Cerebellar nuclear complex (tissue), 1 donor: ENCODE data around the gene CPNE4.
"Not testable (repeated sequence)": the region's sequence is repeated elsewhere in the genome, so short reads cannot be mapped to it uniquely, and the experiment has no call there.

ENCODE experiments used
- DNase-seq, 2 experiments: peaks; one replicate each; lab custom pipeline; 2025; lab: John Stamatoyannopoulos, UW

CPNE4 gene

GRCh38 chr3:132034486-132035464, at the start of gene CPNE4:
Gene CPNE4, minus strand, starts transcription at chr3:132035014.
- DNase-seq = no peak

DNA sequence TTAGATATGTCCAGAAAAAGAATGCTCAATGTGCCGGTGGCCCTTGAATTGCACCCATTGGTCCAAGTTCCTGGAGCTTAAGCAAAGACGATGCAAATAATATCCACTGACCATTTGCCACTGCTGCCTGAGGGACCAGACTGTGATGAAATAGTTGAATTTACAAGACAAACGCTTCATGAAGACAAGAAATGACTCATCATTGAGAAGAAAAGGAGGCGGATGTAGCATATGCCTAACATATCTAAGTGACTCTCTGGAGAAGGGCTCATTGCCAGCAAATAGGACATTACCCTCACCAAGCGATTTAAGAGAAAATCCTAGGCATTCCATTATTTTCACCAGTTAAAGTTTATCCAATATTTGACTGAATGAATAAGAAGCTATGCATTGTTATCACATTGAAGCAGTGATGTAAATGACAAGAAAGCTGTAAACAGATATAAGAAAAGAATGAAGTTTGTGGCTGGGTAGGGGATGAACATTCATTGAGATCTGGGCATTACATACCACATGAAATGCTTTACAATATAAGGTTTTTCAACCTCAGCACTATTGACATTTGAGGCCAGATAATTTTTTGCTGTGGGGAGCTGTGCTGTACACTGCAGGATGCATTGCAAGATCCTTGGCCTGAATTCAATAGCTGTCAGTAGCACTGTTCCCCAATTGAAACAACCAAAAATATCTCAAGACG, 48.9 kb upstream of the CPNE4 start:
- no peak for DNase-seq

- DNase-seq = no peak
Observed at GRCh38 chr3:132083159-132083558, 48.3 kb upstream of the CPNE4 start.

DNA sequence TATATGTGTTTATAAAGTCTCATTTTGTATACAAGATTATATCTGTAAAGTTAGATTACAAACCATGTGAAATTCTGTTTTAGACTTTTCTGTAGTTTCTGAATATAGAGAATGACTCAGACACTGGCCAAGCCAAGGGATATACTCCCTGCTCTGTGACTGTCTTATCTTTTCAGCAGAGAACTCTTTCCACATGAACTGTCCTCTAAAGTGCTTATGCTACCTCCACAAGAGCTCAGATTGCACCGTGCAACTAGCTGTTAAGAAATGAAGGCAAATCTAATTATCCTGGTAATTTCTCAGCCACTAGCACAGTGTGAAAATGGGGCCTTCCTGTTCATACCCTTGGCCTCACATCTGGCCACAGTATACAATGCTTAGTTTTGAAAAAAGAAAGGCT, 44.3 kb upstream of the CPNE4 start:
- DNase-seq = no peak

GRCh38 chr3:132073771-132074170, 39.0 kb upstream of the CPNE4 start:
- DNase-seq = no peak

- DNase-seq = no peak
Observed at GRCh38 chr3:132071043-132071442, 36.2 kb upstream of the CPNE4 start.

GRCh38 chr3:132064114-132064513, 29.3 kb upstream of the CPNE4 start:
- no peak for DNase-seq

- DNase-seq = no peak
Observed at GRCh38 chr3:132062535-132062934, 27.7 kb upstream of the CPNE4 start.

DNA sequence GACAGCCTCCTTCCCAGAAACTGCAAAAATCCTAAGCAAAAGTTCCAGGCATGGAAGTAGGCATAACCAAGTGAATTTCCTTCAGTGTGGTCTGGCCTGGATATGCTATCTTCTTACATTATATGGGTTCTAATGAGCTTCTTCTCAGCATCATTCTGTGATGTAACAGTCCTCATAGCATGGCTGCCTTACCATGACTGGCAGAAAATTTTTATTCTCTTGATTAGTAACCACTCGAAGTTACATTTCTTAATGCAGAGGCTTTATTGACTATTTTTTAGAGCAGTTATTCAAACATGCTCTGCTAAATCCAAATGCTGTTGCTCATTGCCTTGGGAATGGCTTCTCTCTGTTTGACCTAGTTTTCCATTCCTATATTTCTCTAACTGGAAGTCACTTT, 21.1 kb upstream of the CPNE4 start:
- DNase-seq = no peak

DNA sequence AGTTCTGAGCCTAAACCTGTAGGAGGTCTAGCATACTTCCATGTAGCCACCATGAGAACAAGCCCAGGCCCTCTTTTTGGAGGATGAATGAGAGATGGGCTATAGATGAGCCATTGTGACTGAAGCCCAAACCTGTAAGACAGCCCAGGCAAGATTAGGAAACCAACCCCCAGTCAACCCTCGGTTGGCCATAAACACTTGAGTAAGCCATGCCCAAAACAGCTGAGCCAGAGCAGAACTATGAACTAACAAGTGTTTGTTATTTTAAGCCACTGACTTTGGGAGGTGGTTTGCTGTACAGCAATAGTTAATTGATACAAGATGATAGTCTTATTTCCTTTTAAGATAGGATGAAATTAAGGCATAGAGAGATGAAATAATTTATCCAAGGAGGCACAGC, 12.4 kb upstream of the CPNE4 start:
- DNase-seq = no peak

- DNase-seq = not testable (repeated sequence)
Observed at GRCh38 chr3:132044874-132045273, 10.1 kb upstream of the CPNE4 start.

DNA sequence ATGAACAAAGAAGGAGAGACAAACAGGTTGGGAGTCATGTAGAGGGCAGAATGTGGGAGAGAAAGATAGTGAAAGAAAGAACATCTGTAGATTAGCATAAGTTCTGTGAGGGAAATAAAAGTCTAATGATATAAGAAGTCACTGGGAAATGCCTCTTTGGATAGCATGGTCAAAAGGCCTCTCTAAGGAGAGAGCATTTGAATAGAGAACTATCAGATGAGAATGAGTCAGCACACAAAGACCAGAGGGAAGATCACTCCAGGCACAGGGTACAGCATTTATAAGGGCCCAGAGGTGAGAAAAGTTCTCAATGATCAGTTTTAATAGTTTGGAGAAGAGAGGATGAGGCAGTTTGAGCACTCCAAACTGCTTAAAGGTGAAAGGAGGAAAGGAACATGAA, 7.9 kb upstream of the CPNE4 start:
- DNase-seq = no peak

DNA sequence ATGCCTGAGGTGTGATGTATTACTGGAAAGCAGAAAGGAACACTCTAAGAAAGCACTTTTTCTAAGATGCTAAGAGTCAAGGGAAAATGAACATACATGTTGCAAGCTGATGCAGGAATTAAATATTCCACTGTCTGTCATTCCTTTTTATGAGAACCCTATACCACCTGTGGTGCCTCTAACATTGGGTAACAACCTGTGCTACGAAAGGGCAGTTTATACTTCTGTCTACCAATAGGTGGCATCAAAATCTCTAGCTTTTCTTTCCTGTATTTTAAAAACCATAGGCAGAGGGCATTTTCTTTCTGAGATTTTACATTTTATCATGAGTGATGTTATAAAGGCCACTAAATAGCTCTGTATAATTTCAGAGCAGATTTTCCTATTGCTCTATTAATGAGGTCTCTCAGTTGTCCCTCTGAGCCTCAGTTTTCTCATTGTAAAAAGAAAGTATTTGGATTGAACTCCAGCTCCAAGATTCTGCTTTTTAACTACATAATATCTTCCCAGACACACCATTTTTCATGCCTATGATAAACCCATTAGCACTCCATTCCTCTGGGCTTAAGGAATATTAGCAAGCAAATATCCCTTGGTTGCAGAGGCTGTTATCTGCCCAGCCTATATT, 3.5 kb upstream of the CPNE4 start:
- DNase-seq = no peak

DNA sequence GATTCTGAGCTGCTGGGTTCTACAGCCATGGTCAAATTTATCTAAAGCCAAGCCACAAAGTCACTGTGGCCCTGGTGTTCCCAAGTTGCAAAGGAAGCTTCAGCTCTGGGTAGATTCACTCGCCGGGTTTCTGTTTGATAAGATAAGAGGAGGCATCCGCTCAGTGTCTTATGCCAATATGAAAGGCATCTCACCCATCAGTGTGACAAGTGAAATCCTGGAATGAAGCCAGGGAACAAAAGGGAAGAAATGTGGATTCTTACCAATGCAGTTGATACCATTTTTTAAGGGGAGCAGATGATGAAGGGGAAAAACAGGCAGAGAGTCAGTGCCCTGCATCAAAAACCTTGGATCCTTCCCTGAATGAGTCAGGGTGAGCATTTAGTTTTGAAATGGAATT, 2.8 kb upstream of the CPNE4 start:
- DNase-seq = no peak

GRCh38 chr3:132037056-132037455, 2.2 kb upstream of the CPNE4 start:
- no peak for DNase-seq

GRCh38 chr3:132034097-132034485, 723 bp downstream of the CPNE4 start:
- DNase-seq = no peak

- DNase-seq = no peak
Observed at GRCh38 chr3:132033471-132033870, 1.3 kb downstream of the CPNE4 start.

DNA sequence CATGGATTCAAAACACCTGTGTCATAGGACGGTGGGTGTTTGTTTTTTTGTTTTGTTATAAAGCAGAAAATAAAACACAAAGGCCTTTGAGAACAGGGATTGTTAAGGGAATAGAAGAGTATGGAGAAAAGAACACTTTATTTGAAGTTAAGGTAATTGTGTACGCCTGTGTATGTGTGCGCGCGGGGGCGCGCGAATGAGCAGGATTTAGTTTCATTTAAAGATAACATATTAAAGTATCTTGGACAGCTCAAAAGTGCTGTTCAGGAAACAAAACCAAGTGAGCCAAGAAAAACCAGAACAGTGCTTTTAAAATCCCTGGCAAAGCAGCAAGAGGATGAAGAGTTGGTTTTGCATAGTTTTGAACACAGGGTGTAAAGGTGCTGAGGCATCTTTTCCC, 1.9 kb downstream of the CPNE4 start:
- no peak for DNase-seq

GRCh38 chr3:132029182-132029902, 5.5 kb downstream of the CPNE4 start:
- no peak for DNase-seq

DNA sequence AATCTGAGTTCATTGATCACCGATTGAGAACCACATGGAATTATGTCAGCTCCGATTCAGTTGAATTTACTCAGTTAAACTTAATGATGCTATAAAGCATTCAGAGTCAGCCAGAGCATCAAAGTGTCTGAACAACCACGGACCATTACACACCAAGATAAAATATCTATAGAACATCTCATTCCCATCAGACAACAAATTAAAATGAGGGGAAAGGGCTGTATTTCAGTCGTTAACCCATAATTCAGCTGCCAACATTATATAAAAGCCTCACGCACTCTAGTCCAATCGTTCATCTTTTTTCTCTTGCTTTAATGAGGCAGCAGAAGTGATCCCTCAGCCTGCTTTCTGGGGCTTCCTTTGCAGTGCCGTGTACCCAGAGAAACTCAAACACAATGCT, 11.9 kb downstream of the CPNE4 start:
- DNase-seq = no peak

DNA sequence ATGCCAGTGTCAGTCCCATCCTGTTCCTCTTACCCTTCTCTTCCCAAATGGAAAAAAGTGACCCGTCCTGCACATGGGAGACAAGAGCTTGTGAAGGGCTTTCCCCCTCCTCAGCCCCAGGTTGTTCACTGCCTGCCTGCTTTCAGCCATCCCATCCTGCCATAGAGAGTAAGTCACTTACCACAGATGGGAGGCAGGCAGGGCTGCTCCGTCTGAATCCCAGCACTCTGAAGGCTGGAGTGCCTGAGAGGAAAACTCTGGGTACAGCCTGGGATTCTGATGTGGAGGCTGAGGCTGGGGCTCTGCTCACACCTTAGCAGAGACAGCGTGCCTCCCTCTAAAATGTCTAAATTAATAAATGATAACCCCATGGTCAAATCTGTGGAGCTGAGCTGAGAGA, 14.8 kb downstream of the CPNE4 start:
- DNase-seq = no peak

DNA sequence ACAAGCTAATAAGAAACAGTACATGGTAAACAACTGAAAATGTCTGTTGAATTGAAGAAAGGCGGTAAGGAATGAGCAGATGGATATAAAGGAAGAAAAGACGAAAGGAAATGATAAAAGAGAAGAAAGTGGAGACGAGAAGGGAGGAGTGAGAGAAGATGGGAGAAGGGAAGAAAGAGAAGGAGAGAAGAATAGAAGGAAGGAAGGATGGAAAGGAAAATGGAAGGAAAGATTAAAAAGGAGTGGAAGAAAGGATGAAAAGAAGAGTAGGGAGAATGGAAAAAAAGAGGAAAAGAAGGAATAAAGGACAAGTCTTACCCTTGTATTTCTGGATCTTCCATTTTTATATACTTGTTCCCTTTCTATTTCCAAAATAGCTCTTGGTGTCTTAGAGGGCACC, 17.7 kb downstream of the CPNE4 start:
- DNase-seq = no peak
